Fibroblast of villous mesenchyme (primary cell): ENCODE data around the gene DMGDH. TPM values are rescaled to one million over a fixed set of nuclear protein-coding genes. Genes with fewer than 3 reads are reported as not detected.
A peak's percentile ranks its signal among the peaks of the same experiment; 100 is the strongest.

Source experiments
- DNase-seq: peaks from one replicate; pipeline ENCODE4 v3.0.0-alpha.2; 2010; ENCODE audit warnings: low read depth
- H3K4me3 ChIP-seq: 2 replicates; pipeline ENCODE4 v1.5.1; 2011; ENCODE audit warnings: low read depth, mild to moderate bottlenecking, low read length
- total RNA-seq: library from RNA; depleted of rRNA; stranded (reverse); fragments of >200 nt; gene quantifications from 2 replicates; pipeline ENCODE4 v1.2.3, GENCODE V29; 2012
- TF ChIP-seq, protein P1 (sequence below): IDR thresholded peaks from 2 replicates; pipeline ENCODE4 v1.5.1; 2012; ENCODE audit warnings: low read depth, mild to moderate bottlenecking, low read length; ENCODE audit not compliant: insufficient read depth

Gene DMGDH
- total RNA-seq, 1 donor = 6.9 TPM

DNA sequence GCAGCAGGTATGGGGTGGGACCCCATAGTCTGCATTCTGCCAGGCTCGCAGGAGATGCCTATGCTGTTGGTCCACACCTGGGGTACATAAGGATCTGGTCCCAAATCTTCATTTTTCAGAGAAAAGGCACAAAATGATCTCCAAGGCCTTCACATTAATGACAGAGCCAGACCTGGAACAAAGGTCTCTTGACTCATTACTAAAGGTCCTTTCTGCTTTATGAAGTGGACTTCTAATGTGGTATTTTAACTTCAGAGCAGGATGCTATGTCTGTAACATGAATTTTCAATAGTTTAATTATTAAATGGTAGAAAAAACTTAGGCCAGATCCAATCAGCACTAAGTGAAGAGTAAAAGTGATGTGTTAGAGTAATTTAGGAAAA, 38.0 kb downstream of the DMGDH start:
- no peak overlapping the region for H3K4me3 ChIP-seq
- TF ChIP-seq, protein P1, sequence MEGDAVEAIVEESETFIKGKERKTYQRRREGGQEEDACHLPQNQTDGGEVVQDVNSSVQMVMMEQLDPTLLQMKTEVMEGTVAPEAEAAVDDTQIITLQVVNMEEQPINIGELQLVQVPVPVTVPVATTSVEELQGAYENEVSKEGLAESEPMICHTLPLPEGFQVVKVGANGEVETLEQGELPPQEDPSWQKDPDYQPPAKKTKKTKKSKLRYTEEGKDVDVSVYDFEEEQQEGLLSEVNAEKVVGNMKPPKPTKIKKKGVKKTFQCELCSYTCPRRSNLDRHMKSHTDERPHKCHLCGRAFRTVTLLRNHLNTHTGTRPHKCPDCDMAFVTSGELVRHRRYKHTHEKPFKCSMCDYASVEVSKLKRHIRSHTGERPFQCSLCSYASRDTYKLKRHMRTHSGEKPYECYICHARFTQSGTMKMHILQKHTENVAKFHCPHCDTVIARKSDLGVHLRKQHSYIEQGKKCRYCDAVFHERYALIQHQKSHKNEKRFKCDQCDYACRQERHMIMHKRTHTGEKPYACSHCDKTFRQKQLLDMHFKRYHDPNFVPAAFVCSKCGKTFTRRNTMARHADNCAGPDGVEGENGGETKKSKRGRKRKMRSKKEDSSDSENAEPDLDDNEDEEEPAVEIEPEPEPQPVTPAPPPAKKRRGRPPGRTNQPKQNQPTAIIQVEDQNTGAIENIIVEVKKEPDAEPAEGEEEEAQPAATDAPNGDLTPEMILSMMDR = no peak
- no peak for DNase-seq

DNA sequence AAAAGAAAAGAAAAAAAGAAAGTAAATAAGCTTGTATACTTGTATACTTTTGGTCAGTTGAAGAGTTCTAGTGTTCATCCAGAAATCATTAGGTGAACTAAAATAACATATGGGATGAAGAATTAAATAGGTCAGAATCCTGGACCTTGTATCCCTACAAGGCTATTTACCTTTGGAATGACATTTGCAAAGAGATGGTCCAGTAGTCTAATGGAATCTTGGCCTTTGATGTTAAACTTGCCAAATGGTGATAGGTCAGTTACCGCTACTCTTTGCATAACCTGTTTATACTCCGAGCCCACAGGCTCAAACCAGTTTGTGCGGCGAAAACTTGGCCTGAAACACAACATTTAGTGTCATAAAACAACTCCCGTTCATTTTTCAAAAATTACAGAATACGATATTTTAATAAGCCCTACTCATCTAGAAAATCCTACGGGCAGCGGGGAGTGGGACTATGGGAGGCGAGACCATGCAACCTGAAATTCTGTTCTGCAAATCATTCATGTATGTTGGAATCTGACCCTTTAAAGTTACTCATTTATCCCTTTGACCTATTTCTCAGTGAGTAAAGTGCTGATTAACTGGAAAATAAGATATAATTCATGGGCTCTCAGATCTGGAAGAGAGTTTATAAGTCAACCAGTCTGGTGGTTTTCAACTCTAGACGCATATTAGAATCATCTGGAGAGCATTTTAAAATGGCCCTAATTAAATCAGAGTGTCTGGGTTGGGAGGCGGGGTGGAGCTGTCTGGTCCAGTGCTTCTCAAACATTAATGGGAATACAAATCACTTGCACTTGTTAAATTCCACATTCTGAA, 38.6 kb downstream of the DMGDH start:
- H3K4me3 ChIP-seq = no peak overlapping the region
- DNase-seq = no peak
- TF ChIP-seq, protein P1 = no peak

DNA sequence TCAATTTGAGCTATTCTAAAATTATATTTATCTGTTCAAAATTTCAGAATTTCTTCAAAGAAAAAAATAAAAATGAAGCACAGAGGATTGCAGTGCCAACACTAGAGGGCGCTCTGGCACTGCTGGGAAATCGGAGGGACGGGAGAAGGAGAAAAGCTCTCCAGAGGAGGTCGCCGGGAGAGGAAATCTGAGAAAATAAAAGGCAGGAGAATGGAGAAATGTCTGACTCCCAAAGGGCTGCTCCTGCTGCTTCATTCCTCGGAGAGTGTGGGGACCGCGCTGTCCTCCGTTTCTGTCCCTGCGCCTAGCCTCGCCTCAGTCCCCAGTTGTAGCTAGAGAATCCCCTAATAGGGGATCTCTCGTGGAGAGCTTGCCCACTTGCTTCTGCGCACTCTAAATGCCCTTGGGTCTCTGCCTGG, 44.4 kb downstream of the DMGDH start:
- H3K4me3 ChIP-seq = peak overlapping the region; percentile 0
- TF ChIP-seq, protein P1 = peak; percentile 92
- peak; percentile 72 for DNase-seq

DNA sequence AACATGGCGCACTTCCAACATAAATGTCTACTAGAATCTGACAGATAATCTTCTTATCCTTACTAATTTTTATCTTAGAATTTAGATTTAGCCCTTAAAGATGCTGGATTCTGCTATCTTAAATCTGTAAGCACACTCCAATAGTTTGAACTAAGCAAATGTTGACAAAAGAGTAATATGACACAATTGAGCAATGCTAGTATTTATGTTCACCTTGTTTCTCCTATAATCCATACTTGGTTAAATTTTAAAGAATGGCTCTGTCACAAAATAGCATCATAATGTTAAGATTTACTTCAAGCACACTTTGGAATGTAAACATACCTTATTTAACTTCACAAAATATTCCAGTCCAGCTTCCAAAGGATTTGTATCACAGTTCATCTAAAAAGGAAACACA, 45.5 kb downstream of the DMGDH start:
- H3K4me3 ChIP-seq = no peak overlapping the region
- TF ChIP-seq, protein P1 = no peak
- DNase-seq = no peak

DNA sequence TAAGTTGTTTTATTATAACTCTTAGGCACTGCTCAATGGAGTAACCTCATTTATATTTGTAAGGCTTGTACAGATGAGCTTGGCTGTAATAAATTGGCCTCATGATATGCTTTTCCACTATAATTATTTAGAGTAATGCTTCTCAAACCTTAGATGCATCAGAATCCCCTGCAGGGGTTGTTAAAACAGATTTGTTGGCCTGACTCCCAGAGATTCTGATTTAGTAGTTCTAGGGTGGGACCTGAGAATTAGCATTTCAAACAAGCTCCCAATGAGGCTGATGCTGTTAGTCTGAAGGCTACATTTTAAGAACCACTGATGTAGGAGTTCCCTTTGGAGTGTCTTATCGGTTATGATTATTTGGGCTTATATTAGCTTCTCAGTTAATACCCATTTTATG, 46.1 kb downstream of the DMGDH start:
- no peak overlapping the region for H3K4me3 ChIP-seq
- no peak for DNase-seq
- TF ChIP-seq, protein P1 = no peak

DNA sequence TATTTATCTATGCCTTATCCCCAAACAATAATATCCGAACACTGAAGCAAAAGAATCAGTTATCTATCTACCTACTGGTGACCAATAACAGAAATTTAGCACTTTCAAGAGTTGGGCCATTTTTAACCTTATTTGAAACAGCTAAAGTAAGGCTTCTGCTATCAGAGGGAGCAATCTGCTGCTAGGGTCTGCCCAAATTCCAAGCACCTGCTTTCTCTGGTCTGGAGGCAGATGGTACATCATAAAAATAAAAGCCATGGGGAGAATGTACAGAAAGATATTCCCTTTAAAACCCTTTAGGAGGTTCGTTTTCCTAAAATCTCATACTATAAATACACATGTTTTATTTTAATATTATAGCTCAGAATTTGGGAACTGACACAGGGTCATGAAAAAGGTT, 46.7 kb downstream of the DMGDH start:
- DNase-seq = no peak
- TF ChIP-seq, protein P1 = no peak
- no peak overlapping the region for H3K4me3 ChIP-seq

DNA sequence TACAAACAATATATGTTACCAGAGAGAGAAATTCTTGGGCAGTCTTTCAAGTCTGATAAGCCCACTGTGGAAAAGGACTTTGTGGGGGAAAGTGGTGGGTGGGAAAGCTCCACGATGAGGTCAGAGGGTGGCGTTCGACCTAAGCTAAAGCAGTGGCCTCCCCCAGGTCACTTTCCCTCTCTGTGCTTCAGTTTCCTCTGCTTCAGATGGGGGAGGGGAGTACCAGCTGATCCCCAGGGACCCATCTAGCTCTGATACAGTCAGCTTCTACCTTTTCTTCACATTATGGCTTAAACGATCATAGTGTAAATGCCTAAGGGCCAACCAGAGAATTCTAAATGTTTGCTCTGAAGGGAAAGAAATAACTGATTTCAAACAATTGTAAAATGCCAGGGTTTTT, 47.7 kb downstream of the DMGDH start:
- DNase-seq = no peak
- H3K4me3 ChIP-seq = no peak overlapping the region
- TF ChIP-seq, protein P1 = no peak
